ENCODE results near the gene PAIP2B.

- TF ChIP-seq CTCF (IDR thresholded peaks at IDR 0.05), result no peak
- no peak for TF ChIP-seq REST (IDR thresholded peaks at IDR 0.05; ENCODE audit: insufficient read depth in 1 of 2, low read depth in 2 of 2, low read length in 1 of 2)
- no peak for TF ChIP-seq POLR2AphosphoS5 (IDR thresholded peaks at IDR 0.05; ENCODE audit: low read depth, low read length)
- no peak for TF ChIP-seq SIN3A (IDR thresholded peaks at IDR 0.05; ENCODE audit: borderline replicate concordance, insufficient read depth, low read depth, low read length)
- no peak for TF ChIP-seq TCF7L2 (IDR thresholded peaks at IDR 0.05; ENCODE audit: low read depth, low read length)
Observed at GRCh38 chr2:71173096-71173495, 53.8 kb downstream of the PAIP2B start.

Data from Panc1 (cell line).